ENCODE data around the gene RTN1.

The RTN1 gene

GRCh38 chr14:59849411-59850130, 21.0 kb downstream of the RTN1 start:
- no peak for DNase-seq (ENCODE audit: low read depth in 2 of 2, low spot score in 1 of 2)

- DNase-seq (ENCODE audit: low read depth in 2 of 2, low spot score in 1 of 2) = no peak
Observed at GRCh38 chr14:59848671-59849070, 21.9 kb downstream of the RTN1 start.

- DNase-seq (ENCODE audit: low read depth in 2 of 2, low spot score in 1 of 2) = no peak
Observed at GRCh38 chr14:59847711-59848110, 22.9 kb downstream of the RTN1 start.

GRCh38 chr14:59846595-59846994, 24.0 kb downstream of the RTN1 start:
- no peak for DNase-seq (ENCODE audit: low read depth in 2 of 2, low spot score in 1 of 2)

GRCh38 chr14:59845245-59845644, 25.3 kb downstream of the RTN1 start:
- no peak for DNase-seq (ENCODE audit: low read depth in 2 of 2, low spot score in 1 of 2)

GRCh38 chr14:59844186-59844812, 26.3 kb downstream of the RTN1 start:
- no peak for DNase-seq (ENCODE audit: low read depth in 2 of 2, low spot score in 1 of 2)

GRCh38 chr14:59836116-59836515, 34.5 kb downstream of the RTN1 start:
- DNase-seq (ENCODE audit: low read depth in 2 of 2, low spot score in 1 of 2) = no peak

- no peak for DNase-seq (ENCODE audit: low read depth in 2 of 2, low spot score in 1 of 2)
Observed at GRCh38 chr14:59832653-59833294, 37.8 kb downstream of the RTN1 start.

- DNase-seq (ENCODE audit: low read depth in 2 of 2, low spot score in 1 of 2) = no peak
Observed at GRCh38 chr14:59831121-59831730, 39.4 kb downstream of the RTN1 start.

GRCh38 chr14:59830338-59830734, 40.2 kb downstream of the RTN1 start:
- DNase-seq (ENCODE audit: low read depth in 2 of 2, low spot score in 1 of 2) = no peak

GRCh38 chr14:59829469-59830337, 40.9 kb downstream of the RTN1 start:
- DNase-seq (ENCODE audit: low read depth in 2 of 2, low spot score in 1 of 2) = no peak

GRCh38 chr14:59828276-59828675, 42.3 kb downstream of the RTN1 start:
- no peak for DNase-seq (ENCODE audit: low read depth in 2 of 2, low spot score in 1 of 2)

- DNase-seq (ENCODE audit: low read depth in 2 of 2, low spot score in 1 of 2) = no peak
Observed at GRCh38 chr14:59827401-59827800, 43.2 kb downstream of the RTN1 start.

GRCh38 chr14:59826150-59826549, 44.4 kb downstream of the RTN1 start:
- no peak for DNase-seq (ENCODE audit: low read depth in 2 of 2, low spot score in 1 of 2)

GRCh38 chr14:59823179-59823578, 47.4 kb downstream of the RTN1 start:
- DNase-seq (ENCODE audit: low read depth in 2 of 2, low spot score in 1 of 2) = no peak

GRCh38 chr14:59819446-59820088, 51.0 kb downstream of the RTN1 start:
- DNase-seq (ENCODE audit: low read depth in 2 of 2, low spot score in 1 of 2) = no peak

GRCh38 chr14:59816941-59817340, 53.6 kb downstream of the RTN1 start:
- no peak for DNase-seq (ENCODE audit: low read depth in 2 of 2, low spot score in 1 of 2)

- DNase-seq (ENCODE audit: low read depth in 2 of 2, low spot score in 1 of 2) = no peak
Observed at GRCh38 chr14:59814988-59815387, 55.6 kb downstream of the RTN1 start.

GRCh38 chr14:59811815-59812214, 58.8 kb downstream of the RTN1 start:
- no peak for DNase-seq (ENCODE audit: low read depth in 2 of 2, low spot score in 1 of 2)

- DNase-seq (ENCODE audit: low read depth in 2 of 2, low spot score in 1 of 2) = no peak
Observed at GRCh38 chr14:59811073-59811472, 59.5 kb downstream of the RTN1 start.

Data from stimulated activated CD8-positive, alpha-beta memory T cell treated with anti-CD3 and anti-CD28 coated beads, Interleukin-4, amount 100 ng/mL, for 1 hour (primary cell).